GM23338 (cell line): ENCODE data around the gene PTRH1. TPM values are rescaled to one million over a fixed set of nuclear protein-coding genes. Genes with fewer than 3 reads are reported as not detected.

ENCODE experiments used
- ATAC-seq: fragments of 200-7000 bp; cut with Tn5 transposase; 3 replicates; pipeline ENCODE4 v1.9.1; 2020
- DNase-seq: peaks from one replicate; pipeline ENCODE4 v3.0.0-alpha.2; 2015; ENCODE audit warnings: low spot score
- H2AFZ ChIP-seq: fragments of 200-600 bp; sonication (generic); 2 replicates; pipeline ENCODE4 v1.8.0; 2016; ENCODE audit warnings: antibody characterized with exemption, mild to moderate bottlenecking, moderate library complexity
- H3F3A ChIP-seq: fragments of 200-600 bp; sonication (generic); replicated peaks from 2 replicates; pipeline ENCODE4 v1.8.0; 2017; ENCODE audit warnings: antibody characterized with exemption, mixed run types, low read depth
- H3K27ac ChIP-seq: fragments of 200-600 bp; sonication (generic); 2 replicates; pipeline ENCODE4 v1.6.1; 2016; ENCODE audit warnings: low read depth
- H3K27me3 ChIP-seq: fragments of 200-600 bp; sonication (generic); 2 replicates; pipeline ENCODE4 v1.8.0; 2016; ENCODE audit warnings: mild to moderate bottlenecking, mixed run types, moderate library complexity; ENCODE audit not compliant: insufficient read depth
- H3K36me3 ChIP-seq: fragments of 200-600 bp; sonication (generic); 2 replicates; pipeline ENCODE4 v1.8.0; 2016; ENCODE audit warnings: mild to moderate bottlenecking; ENCODE audit not compliant: insufficient read depth
- H3K4me1 ChIP-seq: fragments of 200-600 bp; sonication (generic); 2 replicates; pipeline ENCODE4 v1.8.0; 2016; ENCODE audit warnings: mild to moderate bottlenecking, moderate library complexity; ENCODE audit not compliant: insufficient read depth
- H3K4me2 ChIP-seq: fragments of 200-600 bp; sonication (generic); 2 replicates; pipeline ENCODE4 v1.7.1; 2017; ENCODE audit warnings: mixed run types
- H3K4me3 ChIP-seq: fragments of 200-600 bp; sonication (generic); 2 replicates; pipeline ENCODE4 v1.6.1; 2016; ENCODE audit warnings: mixed run types
- H3K79me2 ChIP-seq: fragments of 200-600 bp; sonication (generic); replicated peaks from 2 replicates; pipeline ENCODE4 v1.8.0; 2017; ENCODE audit warnings: mild to moderate bottlenecking; ENCODE audit not compliant: insufficient read depth
- H3K9me2 ChIP-seq: fragments of 200-600 bp; sonication (generic); 2 replicates; pipeline ENCODE4 v1.8.0; 2017; ENCODE audit not compliant: insufficient read depth
- H4K20me1 ChIP-seq: fragments of 200-600 bp; sonication (generic); replicated peaks from 2 replicates; pipeline ENCODE4 v1.8.0; 2017; ENCODE audit warnings: mild to moderate bottlenecking; ENCODE audit not compliant: insufficient read depth
- H3K27ac Mint-ChIP-seq: 2 replicates; pipeline ENCODE4 v1.8.0; 2020; ENCODE audit warnings: inconsistent platforms, mild to moderate bottlenecking, moderate library complexity, mixed read lengths
- H3K27me3 Mint-ChIP-seq: 3 replicates; pipeline ENCODE4 v1.8.0; 2022; ENCODE audit warnings: low read depth, mild to moderate bottlenecking, moderate library complexity, mixed read lengths, inconsistent platforms; ENCODE audit not compliant: insufficient read depth, poor library complexity
- H3K36me3 Mint-ChIP-seq: 3 replicates; pipeline ENCODE4 v1.8.0; 2021; ENCODE audit warnings: low read depth, mild to moderate bottlenecking, inconsistent platforms, moderate library complexity, mixed read lengths
- H3K4me1 Mint-ChIP-seq: 3 replicates; pipeline ENCODE4 v1.8.0; 2020; ENCODE audit warnings: mild to moderate bottlenecking, inconsistent platforms, mixed read lengths
- H3K4me3 Mint-ChIP-seq: 3 replicates; pipeline ENCODE4 v1.8.0; 2021; ENCODE audit warnings: moderate library complexity, mild to moderate bottlenecking, inconsistent platforms, mixed read lengths
- H3K9me3 Mint-ChIP-seq: 3 replicates; pipeline ENCODE4 v1.8.0; 2020; ENCODE audit warnings: moderate library complexity, mild to moderate bottlenecking, inconsistent platforms, mixed read lengths
- CREB1 ChIP-seq: fragments of 250-450 bp; sonication (Bioruptor Pico); IDR thresholded peaks from 2 replicates; pipeline ENCODE4 v1.5.0; 2020; ENCODE audit warnings: low read depth, mild to moderate bottlenecking, moderate library complexity
- JUNB ChIP-seq: IDR thresholded peaks from one replicate; pipeline ENCODE4 v1.6.1; 2016; ENCODE audit warnings: antibody characterized with exemption; ENCODE audit not compliant: unreplicated experiment
- NANOG ChIP-seq: IDR thresholded peaks from 2 replicates; pipeline ENCODE4 v1.6.1; 2016; ENCODE audit warnings: antibody characterized with exemption, borderline replicate concordance
- ZNF114 ChIP-seq: fragments of 250-450 bp; sonication (Bioruptor Pico); IDR thresholded peaks from 2 replicates; pipeline ENCODE4 v1.5.0; 2020; ENCODE audit warnings: mild to moderate bottlenecking, moderate library complexity
- polyA plus RNA-seq: library from polyadenylated mRNA; unstranded; fragments of >200 nt; fragmentation: Nextera tagmentation; extraction: Ambion mirVana; gene quantifications from 2 replicates; pipeline ENCODE4 v1.2.1, GENCODE V29; 2016
- total RNA-seq: library from RNA; depleted of rRNA; stranded (reverse); fragments of >200 nt; shearing (Covaris generic); gene quantifications from 2 replicates; pipeline ENCODE4 v1.2.3, GENCODE V29; 2014
- TF ChIP-seq, protein P1 (sequence below): fragments of 250-450 bp; sonication (Bioruptor Pico); IDR thresholded peaks from 2 replicates; pipeline ENCODE4 v1.5.0; 2020; ENCODE audit warnings: mild to moderate bottlenecking, moderate library complexity

Gene PTRH1
- total and polyA plus RNA-seq, 2 experiments from 2014 or later: 15.1 to 18.6 TPM

DNA sequence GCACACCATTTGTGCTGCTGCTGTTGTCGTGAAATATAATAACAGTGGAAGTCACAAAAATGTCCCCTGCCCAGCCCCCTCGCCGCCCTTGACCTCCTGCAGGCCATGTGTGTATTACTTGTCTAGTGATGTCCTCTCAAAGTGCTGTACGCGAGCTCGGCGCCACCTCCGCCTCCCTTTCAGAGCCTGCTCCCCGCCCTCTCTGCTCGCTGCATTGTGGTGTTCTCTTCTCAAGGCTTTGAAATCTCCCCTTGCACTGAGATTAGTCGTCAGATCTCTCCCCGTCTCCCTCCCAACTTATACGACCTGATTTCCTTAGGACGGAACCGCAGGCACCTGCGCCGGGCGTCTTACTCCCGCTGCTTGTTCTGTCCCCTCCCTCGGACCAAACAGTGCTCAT lies 23.4 kb downstream of the PTRH1 start (continued):
- TF ChIP-seq, protein P1, sequence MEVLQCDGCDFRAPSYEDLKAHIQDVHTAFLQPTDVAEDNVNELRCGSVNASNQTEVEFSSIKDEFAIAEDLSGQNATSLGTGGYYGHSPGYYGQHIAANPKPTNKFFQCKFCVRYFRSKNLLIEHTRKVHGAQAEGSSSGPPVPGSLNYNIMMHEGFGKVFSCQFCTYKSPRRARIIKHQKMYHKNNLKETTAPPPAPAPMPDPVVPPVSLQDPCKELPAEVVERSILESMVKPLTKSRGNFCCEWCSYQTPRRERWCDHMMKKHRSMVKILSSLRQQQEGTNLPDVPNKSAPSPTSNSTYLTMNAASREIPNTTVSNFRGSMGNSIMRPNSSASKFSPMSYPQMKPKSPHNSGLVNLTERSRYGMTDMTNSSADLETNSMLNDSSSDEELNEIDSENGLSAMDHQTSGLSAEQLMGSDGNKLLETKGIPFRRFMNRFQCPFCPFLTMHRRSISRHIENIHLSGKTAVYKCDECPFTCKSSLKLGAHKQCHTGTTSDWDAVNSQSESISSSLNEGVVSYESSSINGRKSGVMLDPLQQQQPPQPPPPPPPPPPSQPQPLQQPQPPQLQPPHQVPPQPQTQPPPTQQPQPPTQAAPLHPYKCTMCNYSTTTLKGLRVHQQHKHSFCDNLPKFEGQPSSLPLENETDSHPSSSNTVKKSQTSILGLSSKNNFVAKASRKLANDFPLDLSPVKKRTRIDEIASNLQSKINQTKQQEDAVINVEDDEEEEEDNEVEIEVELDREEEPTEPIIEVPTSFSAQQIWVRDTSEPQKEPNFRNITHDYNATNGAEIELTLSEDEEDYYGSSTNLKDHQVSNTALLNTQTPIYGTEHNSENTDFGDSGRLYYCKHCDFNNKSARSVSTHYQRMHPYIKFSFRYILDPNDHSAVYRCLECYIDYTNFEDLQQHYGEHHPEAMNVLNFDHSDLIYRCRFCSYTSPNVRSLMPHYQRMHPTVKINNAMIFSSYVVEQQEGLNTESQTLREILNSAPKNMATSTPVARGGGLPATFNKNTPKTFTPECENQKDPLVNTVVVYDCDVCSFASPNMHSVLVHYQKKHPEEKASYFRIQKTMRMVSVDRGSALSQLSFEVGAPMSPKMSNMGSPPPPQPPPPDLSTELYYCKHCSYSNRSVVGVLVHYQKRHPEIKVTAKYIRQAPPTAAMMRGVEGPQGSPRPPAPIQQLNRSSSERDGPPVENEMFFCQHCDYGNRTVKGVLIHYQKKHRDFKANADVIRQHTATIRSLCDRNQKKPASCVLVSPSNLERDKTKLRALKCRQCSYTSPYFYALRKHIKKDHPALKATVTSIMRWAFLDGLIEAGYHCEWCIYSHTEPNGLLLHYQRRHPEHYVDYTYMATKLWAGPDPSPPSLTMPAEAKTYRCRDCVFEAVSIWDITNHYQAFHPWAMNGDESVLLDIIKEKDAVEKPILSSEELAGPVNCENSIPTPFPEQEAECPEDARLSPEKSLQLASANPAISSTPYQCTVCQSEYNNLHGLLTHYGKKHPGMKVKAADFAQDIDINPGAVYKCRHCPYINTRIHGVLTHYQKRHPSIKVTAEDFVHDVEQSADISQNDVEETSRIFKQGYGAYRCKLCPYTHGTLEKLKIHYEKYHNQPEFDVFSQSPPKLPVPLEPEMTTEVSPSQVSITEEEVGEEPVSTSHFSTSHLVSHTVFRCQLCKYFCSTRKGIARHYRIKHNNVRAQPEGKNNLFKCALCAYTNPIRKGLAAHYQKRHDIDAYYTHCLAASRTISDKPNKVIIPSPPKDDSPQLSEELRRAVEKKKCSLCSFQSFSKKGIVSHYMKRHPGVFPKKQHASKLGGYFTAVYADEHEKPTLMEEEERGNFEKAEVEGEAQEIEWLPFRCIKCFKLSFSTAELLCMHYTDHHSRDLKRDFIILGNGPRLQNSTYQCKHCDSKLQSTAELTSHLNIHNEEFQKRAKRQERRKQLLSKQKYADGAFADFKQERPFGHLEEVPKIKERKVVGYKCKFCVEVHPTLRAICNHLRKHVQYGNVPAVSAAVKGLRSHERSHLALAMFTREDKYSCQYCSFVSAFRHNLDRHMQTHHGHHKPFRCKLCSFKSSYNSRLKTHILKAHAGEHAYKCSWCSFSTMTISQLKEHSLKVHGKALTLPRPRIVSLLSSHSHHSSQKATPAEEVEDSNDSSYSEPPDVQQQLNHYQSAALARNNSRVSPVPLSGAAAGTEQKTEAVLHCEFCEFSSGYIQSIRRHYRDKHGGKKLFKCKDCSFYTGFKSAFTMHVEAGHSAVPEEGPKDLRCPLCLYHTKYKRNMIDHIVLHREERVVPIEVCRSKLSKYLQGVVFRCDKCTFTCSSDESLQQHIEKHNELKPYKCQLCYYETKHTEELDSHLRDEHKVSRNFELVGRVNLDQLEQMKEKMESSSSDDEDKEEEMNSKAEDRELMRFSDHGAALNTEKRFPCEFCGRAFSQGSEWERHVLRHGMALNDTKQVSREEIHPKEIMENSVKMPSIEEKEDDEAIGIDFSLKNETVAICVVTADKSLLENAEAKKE (CRISPR knock-in tag): no peak
- TF ChIP-seq CREB1 (CRISPR knock-in tag) (no peak), JUNB (no peak), ZNF114 (CRISPR knock-in tag) (no peak)

DNA sequence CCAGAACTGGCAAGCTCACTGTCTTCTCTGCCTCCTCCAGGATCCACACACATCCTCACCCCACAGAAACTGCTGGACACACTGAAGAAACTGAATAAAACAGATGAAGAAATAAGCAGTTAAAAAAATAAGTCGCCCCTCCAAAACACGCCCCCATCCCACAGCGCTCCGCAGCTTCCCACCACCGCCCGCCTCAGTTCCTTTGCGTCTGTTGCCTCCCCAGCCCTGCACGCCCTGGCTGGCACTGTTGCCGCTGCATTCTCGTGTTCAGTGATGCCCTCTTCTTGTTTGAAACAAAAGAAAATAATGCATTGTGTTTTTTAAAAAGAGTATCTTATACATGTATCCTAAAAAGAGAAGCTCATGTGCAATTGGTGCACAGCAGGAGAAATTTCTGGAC lies 24.7 kb downstream of the PTRH1 start:
- H3K79me2 ChIP-seq: no peaks in the 10 kb centered on the region
- no peak overlapping the region for H3K27ac ChIP-seq
- no peaks in the 10 kb centered on the region for H3F3A ChIP-seq
- Mint-ChIP-seq H3K4me3 (no peak overlapping the region), H3K36me3 (peaks cover 28% of the 10 kb centered on the region), H3K4me1 (no peaks in the 10 kb centered on the region), H3K27ac (no peak overlapping the region), H3K9me3 (no peaks in the 10 kb centered on the region), H3K27me3 (peaks cover 9% of the 10 kb centered on the region)
- no peak overlapping the region for H3K4me3 ChIP-seq
- H2AFZ ChIP-seq: no peak overlapping the region
- no peaks in the 10 kb centered on the region for H3K27me3 ChIP-seq
- H3K36me3 ChIP-seq: no peaks in the 10 kb centered on the region
- H3K4me2 ChIP-seq: no peak overlapping the region
- DNase-seq: no peak
- H3K4me1 ChIP-seq: no peaks in the 10 kb centered on the region
- ATAC-seq: no peak
- 0 out of 2 replicates have a peak, but pooled peaks cover 3% of the 10 kb centered on the region for H4K20me1 ChIP-seq
- H3K9me2 ChIP-seq: peaks cover 3% of the 10 kb centered on the region; the same call in 1 of the 2 replicates
- TF ChIP-seq NANOG: no peak
